Gastroesophageal sphincter (tissue), 4 donors: ENCODE results near the gene SENP8. TPM values are rescaled to one million over a fixed set of nuclear protein-coding genes. Genes with fewer than 3 reads are reported as not detected.
A peak's percentile ranks its signal among the peaks of the same experiment; 100 is the strongest.

Experiments used
- ATAC-seq: fragments of 150-250 bp; one replicate; pipeline ENCODE4 v1.9.1; 2016; ENCODE audit warnings: mild to moderate bottlenecking, moderate library complexity
- H3K27ac ChIP-seq, 4 donors: fragments of 200-600 bp; sonication (generic) in 3 of 4; 1 replicate in 3 of 4; 2 replicates in 1 of 4; pipeline ENCODE4 v1.5.1; 2016 to 2019
- H3K27me3 ChIP-seq: fragments of 200-600 bp; sonication (generic); one replicate; pipeline ENCODE4 v1.5.1; 2019
- H3K36me3 ChIP-seq, 2 donors: fragments of 200-600 bp; sonication (generic); one replicate each; pipeline ENCODE4 v1.5.1; 2019; ENCODE audit warnings: control low read depth in 1 of 2
- H3K4me1 ChIP-seq, 3 donors: fragments of 200-600 bp; sonication (generic); 1 replicate in 2 of 3; 2 replicates in 1 of 3; pipeline ENCODE4 v1.5.1; 2016 to 2019; ENCODE audit warnings: control low read depth in 2 of 3
- H3K4me3 ChIP-seq, 2 donors: fragments of 200-600 bp; sonication (generic); one replicate each; pipeline ENCODE4 v1.5.1; 2019; ENCODE audit warnings: mild to moderate bottlenecking in 1 of 2, moderate library complexity in 1 of 2
- H3K9me3 ChIP-seq, 3 donors: fragments of 200-600 bp; sonication (generic); one replicate each; pipeline ENCODE4 v1.5.1; 2017 to 2019; ENCODE audit warnings: control low read depth in 2 of 3
- EP300 ChIP-seq: sonication (generic); formaldehyde crosslinking; IDR thresholded peaks from one replicate; pipeline ENCODE4 v1.6.1; 2017; ENCODE audit warnings: antibody characterized with exemption, mild to moderate bottlenecking
- POLR2A ChIP-seq, 2 donors: fragments of 450-650 bp; IDR thresholded peaks; one replicate each; pipeline ENCODE4 v1.6.1; 2017; ENCODE audit warnings: antibody characterized with exemption in 2 of 2, mild to moderate bottlenecking in 2 of 2, moderate library complexity in 1 of 2
- POLR2AphosphoS5 ChIP-seq: sonication (generic); formaldehyde crosslinking; IDR thresholded peaks from one replicate; pipeline ENCODE4 v1.6.1; 2017; ENCODE audit warnings: antibody characterized with exemption
- WGBS, 2 donors: methylation state at CpG; one replicate each; pipeline ENCODE4 v1.1.5; 2018; ENCODE audit warnings: low coverage in 1 of 2; 5-methylcytosine and 5-hydroxymethylcytosine counted together
- total RNA-seq, 4 donors: library from RNA; depleted of rRNA; stranded (reverse); fragments of >200 nt; gene quantifications; one replicate each; pipeline ENCODE4 v1.1.0, GENCODE V29; 2016
- TF ChIP-seq, protein P1 (sequence below), 4 experiments: fragments of 200-600 bp in 2 of 4; fragments of 450-650 bp in 2 of 4; sonication (generic) in 1 of 4; IDR thresholded peaks; one replicate each; pipeline ENCODE4 v1.5.1; 2017 to 2019; ENCODE audit warnings: antibody characterized with exemption in 4 of 4, mild to moderate bottlenecking in 2 of 4, moderate library complexity in 2 of 4

The SENP8 gene
- total RNA-seq, 4 donors from 2014 or later: 0.92 to 2.8 (median 2.1) TPM

DNA sequence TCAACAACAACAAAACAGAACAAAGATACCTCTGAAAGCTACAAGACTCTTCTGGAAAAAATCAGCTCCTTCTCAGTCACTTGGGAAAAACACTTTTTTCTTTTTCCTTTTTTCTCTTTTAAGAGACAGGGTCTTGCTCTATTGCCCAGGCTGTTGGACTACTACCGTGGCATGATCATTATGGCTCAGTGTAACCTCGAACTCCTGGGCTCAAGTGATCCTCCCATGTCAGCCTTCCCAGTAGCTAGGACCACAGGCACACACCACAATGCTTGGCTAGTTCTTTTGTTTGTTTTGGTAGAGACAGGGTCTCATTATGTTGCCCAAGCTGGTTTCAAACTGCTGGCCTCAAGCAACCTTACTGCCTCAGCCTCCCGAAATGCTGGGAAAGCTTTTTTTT, 13.1 kb upstream of the SENP8 start:
- Histone ChIP-seq H3K36me3 (peaks cover 0 to 3% of the 10 kb centered on the region in 2 donors), H3K27me3 (no peaks in the 10 kb centered on the region), H3K4me1 (peaks cover 6 to 74% (median 15%) of the 10 kb centered on the region in 3 donors), H3K27ac (no peak overlapping the region), H3K9me3 (no peaks in the 10 kb centered on the region), H3K4me3 (no peak overlapping the region)
- TF ChIP-seq, protein P1, sequence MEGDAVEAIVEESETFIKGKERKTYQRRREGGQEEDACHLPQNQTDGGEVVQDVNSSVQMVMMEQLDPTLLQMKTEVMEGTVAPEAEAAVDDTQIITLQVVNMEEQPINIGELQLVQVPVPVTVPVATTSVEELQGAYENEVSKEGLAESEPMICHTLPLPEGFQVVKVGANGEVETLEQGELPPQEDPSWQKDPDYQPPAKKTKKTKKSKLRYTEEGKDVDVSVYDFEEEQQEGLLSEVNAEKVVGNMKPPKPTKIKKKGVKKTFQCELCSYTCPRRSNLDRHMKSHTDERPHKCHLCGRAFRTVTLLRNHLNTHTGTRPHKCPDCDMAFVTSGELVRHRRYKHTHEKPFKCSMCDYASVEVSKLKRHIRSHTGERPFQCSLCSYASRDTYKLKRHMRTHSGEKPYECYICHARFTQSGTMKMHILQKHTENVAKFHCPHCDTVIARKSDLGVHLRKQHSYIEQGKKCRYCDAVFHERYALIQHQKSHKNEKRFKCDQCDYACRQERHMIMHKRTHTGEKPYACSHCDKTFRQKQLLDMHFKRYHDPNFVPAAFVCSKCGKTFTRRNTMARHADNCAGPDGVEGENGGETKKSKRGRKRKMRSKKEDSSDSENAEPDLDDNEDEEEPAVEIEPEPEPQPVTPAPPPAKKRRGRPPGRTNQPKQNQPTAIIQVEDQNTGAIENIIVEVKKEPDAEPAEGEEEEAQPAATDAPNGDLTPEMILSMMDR (IDR thresholded peaks at IDR 0.05): no peak
- TF ChIP-seq POLR2A (IDR thresholded peaks at IDR 0.05): no peak
- no peak for TF ChIP-seq EP300
- no peak for TF ChIP-seq POLR2AphosphoS5
- 95 to 96% methylated on average over 3 of the region's 3 CpGs for WGBS, 2 donors
- no peak for ATAC-seq

- H3K9me3 ChIP-seq: no peaks in the 10 kb centered on the region
- no peaks in the 10 kb centered on the region for H3K27me3 ChIP-seq
- no peak overlapping the region for H3K27ac ChIP-seq
- H3K4me3 ChIP-seq: no peak overlapping the region
- H3K4me1 ChIP-seq: peaks cover 6 to 81% (median 15%) of the 10 kb centered on the region in 3 donors
- no peak for ATAC-seq
- peaks cover 0 to 3% of the 10 kb centered on the region in 2 donors for H3K36me3 ChIP-seq
- TF ChIP-seq, protein P1 (IDR thresholded peaks at IDR 0.05): no peak
- TF ChIP-seq POLR2AphosphoS5 (no peak), EP300 (no peak), POLR2A (IDR thresholded peaks at IDR 0.05) (no peak)
- WGBS, 2 donors: 98 to 100% methylated on average over 2 of the region's 2 CpGs
Measured at GRCh38 chr15:72106068-72106467, 12.1 kb upstream of the SENP8 start.

DNA sequence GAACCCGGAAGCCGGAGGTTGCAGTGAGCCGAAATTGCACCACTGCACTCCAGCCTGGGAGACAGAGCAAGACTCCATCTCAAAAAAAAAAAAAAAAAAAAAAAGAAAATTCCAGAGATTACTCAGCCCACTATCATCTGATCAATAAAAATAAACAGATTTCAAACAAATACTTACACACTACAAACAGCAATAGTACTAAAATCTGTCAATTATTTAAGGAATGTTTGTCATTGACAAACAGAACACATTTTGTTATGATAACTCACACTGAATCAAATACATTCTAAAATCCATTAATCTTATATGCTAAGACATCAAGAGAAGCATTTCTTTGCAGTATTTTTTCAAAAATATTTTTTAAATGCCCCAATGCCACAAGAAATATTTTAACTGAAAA, 7.8 kb upstream of the SENP8 start:
- H3K36me3 ChIP-seq: no peaks in the 10 kb centered on the region
- ATAC-seq: no peak
- no peaks in the 10 kb centered on the region for H3K27me3 ChIP-seq
- no peak overlapping the region for H3K27ac ChIP-seq
- peaks cover 0 to 95% (median 22%) of the 10 kb centered on the region in 3 donors for H3K4me1 ChIP-seq
- H3K4me3 ChIP-seq: no peak overlapping the region
- WGBS, 2 donors: 93% methylated on average over 3 of the region's 3 CpGs; no CpG with 5 or more reads in 1 of the 2 donors
- no peaks in the 10 kb centered on the region for H3K9me3 ChIP-seq
- TF ChIP-seq POLR2AphosphoS5: no peak
- TF ChIP-seq EP300: no peak
- no peak for TF ChIP-seq POLR2A (IDR thresholded peaks at IDR 0.05)
- TF ChIP-seq, protein P1 (IDR thresholded peaks at IDR 0.05): no peak

- Histone ChIP-seq H3K9me3 (no peaks in the 10 kb centered on the region), H3K36me3 (no peaks in the 10 kb centered on the region), H3K27me3 (no peaks in the 10 kb centered on the region), H3K27ac (peak overlapping the region in 2 of 4 donors; percentile 11 to 51), H3K4me1 (peaks cover 0 to 92% (median 17%) of the 10 kb centered on the region in 3 donors), H3K4me3 (no peak overlapping the region)
- 29 to 33% methylated on average over 2 of the region's 2 CpGs for WGBS, 2 donors
- ATAC-seq: no peak
- TF ChIP-seq POLR2A (IDR thresholded peaks at IDR 0.05): no peak
- TF ChIP-seq POLR2AphosphoS5: no peak
- TF ChIP-seq, protein P1 (IDR thresholded peaks at IDR 0.05): no peak
- TF ChIP-seq EP300: no peak
Measured at GRCh38 chr15:72112116-72112515, 6.1 kb upstream of the SENP8 start.

DNA sequence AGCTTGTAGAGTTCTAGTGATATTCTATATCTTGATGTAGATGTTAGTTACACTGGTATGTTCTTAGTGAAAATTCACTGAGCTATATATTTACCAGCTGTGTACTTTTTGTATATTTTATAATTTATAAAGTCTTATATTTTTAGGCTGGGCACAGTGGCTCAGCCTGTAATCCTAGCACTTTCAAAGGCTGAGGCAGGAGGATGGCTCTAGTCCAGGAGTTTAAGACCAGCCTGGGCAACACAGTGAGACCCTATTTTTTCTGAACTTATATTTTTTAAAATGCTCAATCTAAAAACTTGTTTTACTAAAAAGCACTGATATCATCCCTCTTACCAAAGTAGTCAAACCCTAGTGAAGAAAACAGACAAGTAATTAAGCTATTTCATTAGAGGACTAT, 5.4 kb upstream of the SENP8 start:
- Histone ChIP-seq H3K27me3 (no peaks in the 10 kb centered on the region), H3K36me3 (no peaks in the 10 kb centered on the region), H3K4me3 (no peak overlapping the region), H3K9me3 (no peaks in the 10 kb centered on the region), H3K27ac (peak overlapping the region in 2 of 4 donors; percentile 51 to 52), H3K4me1 (peaks cover 0 to 85% (median 17%) of the 10 kb centered on the region in 3 donors)
- ATAC-seq: no peak
- TF ChIP-seq, protein P1 (IDR thresholded peaks at IDR 0.05): no peak
- no peak for TF ChIP-seq EP300
- TF ChIP-seq POLR2A (IDR thresholded peaks at IDR 0.05): no peak
- no peak for TF ChIP-seq POLR2AphosphoS5
